NCI-H2171 (cell line): ENCODE measurements around the gene HMCES.

Experiments used
- DNase-seq: peaks from one replicate; lab custom pipeline; 2025; lab: John Stamatoyannopoulos, UW

The HMCES gene

GRCh38 chr3:129304146-129304961 lies 25.7 kb downstream of the HMCES start:
- no peak for DNase-seq

- DNase-seq = no peak
Measured at GRCh38 chr3:129304962-129305222, 26.2 kb downstream of the HMCES start.

- DNase-seq = no peak
Measured at GRCh38 chr3:129305592-129306091, 27.0 kb downstream of the HMCES start.

DNA sequence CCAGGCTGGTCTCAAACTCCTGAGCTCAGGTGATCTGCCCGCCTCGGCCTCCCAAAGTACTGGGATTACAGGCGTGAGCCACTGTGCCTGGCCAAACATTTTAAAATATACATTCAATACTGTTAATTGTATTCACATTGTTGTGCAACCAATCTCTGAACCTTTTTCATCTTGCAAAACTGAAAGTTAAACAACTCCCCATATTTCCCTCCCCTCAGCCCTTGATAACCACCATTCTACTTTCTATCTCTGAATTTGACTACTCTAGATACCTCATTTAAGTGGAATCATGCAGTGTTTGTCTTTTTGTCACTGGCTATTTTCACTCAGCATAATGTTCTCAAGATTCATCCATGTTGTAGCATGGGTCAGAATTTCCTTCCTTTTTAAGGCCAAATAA lies 30.0 kb downstream of the HMCES start:
- DNase-seq = no peak

DNA sequence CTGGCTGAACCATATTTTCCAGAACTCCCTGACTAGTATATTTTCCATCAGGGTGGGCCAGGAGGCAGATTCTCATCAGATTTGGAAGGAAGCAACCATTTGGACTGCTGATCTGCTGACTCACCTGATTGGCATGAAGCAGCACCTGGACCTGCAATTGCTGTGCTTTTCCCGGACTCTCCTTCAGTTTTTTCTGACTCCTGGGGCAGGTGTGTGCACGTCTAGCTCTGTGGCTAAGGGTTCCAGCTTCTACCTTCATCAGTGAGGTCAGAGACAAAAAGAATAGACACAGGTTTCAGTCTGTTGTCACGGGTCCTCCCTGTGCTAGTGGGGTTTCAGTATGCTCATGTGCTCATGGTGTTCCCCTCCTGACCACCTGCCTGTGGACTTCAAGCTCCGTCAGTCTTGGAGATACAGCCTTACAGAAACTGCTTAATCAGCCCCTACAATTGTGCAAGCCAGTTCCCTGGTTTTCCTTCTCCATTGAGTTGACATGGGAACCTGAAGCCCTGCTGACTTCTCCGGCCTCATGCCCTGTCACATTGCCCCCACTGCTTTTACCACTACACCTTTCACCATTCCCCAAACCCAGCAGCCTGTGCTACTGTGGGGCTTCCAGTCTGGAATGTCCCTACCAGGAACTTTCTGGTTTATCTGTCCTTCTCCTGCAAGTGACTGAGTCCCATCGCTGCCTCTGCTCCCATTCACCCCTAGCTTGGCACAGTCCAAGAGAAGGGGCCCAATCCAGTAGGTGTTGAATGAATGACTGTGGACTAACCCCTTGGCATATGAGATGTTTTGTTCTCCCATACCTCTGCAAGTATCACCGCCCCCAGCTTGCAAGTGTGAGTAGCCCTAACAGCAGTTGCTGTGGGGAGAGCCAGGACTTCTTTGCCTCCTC lies 31.7 kb downstream of the HMCES start:
- DNase-seq = no peak

DNA sequence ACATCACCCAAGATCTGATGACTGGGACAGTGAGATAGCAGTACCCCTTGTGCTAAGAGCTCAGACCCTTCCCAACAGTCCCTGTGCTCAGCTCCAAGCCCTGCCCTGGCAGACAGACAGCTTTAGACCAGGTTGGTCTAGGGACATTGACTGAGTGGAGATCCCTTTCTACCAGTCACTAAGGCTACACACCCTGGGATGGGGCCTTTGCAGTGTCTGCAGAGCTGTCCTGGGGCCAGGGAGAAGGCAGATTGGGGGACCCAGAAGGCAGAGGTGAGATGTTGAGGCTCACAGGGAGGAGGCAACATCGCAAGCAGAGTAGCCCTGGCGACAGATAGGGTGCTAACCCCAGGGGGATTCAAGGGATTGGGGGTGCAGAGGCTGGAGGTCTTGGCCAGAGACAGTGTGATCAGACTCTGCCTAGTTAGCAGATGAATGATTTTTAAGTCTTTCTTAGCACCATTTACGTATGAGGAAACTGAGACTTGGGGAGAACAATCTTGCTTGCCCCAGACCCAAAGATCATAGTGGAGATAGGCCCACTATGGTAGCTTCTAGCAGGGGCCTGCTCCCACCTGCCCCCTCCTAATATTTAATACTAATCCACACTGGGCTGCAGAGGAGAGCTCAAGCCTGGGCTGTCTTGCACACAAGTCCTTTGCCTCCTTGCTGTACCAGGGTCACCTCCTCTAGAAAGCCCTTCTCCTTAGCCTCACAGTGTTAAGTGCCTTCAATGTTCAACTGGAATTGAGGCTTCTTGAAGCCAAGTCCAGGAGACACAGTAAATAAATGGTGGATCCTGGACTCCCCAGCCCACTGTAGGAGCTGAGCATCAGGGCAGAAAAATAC lies 32.6 kb downstream of the HMCES start:
- no peak for DNase-seq

- no peak for DNase-seq
Measured at GRCh38 chr3:129312021-129312639, 33.5 kb downstream of the HMCES start.

DNA sequence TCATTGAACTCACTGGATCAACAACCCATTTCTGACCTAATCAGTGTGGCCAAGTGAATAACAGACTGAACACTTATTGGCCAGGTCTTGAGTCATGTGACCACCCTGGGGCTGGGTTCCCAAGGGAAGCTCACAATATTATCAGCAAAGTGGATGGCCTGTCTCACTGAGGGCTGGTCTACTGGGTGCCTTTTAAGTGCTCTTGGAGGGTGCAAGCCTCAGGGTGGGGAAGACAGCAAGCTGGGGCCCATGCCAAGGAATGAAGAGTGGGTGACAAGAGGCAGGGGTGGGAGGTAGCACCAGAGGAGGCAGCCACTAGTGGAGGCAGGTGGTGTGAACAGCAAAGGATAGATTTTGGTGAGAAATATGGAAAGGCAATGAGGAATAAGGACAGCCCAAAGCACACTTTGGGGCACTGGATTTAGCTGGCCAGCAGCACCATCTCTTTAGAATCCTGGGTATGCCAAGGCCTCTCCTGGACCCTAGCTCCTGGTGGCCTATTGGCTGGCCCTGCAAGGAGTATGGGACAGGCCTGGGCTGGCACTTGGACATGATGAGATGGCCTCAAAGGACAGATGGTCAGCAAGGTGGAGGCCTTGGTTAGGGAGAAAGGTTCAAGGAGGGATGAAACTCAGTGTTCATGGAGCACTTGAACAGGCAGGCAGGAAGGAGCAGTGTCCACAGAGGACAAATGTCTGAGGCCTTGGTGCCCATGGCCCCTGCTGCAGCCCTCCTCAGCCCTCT lies 34.2 kb downstream of the HMCES start:
- no peak for DNase-seq

DNA sequence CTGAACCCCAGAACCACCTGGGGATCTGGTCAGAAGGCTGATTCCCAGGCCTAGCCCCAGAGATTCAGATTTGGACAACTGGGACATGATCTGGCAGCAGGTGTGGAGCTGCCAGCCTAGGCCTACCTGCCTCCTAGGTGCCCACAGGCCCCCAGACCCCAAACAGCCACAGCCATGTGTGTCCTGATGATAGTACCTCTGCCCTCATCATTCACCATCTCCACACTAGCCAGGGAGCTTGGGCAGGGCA lies 34.7 kb downstream of the HMCES start:
- DNase-seq = no peak

- DNase-seq = no peak
Measured at GRCh38 chr3:129313665-129314385, 35.2 kb downstream of the HMCES start.

DNA sequence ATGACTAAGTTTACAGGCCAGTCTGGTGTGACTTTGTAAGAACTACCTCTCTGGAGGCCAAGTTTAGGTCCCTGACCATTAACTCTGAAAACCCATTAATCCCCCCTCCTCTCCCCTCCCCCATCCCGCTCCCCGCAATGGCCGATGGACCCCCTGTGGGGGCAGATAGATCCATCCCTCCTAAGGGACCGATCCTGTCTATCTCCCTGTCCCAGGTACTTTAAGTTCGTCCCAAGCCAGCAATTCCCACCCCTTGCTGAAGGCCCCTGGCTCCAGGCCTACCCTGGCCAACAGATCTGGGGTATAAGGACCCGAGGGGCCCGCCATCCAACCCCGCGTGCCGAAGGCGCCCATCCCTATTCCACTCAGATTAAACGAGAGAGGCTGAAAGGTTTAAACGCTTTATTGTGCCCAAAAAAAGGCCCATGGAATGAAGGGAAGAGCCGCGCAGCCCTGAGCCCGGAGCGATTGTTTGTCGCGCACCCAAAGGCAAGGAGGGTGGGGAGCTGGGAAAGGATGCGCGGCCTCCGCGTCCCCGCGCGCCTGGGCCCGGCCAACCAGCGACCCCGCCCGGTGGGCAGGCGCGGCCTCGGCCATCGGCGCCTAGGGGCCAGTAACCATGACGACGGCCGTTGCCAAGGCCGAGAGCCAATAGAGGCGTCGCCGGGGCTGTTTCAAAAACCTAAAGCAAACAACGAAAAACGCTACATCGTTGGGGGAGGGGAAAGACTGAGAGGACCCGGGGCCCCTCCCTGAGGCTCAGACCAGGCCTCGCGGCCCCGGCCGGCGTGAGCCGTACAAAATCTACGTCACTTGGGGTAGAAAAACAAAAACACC lies 35.9 kb downstream of the HMCES start:
- peak; percentile 93 for DNase-seq

DNA sequence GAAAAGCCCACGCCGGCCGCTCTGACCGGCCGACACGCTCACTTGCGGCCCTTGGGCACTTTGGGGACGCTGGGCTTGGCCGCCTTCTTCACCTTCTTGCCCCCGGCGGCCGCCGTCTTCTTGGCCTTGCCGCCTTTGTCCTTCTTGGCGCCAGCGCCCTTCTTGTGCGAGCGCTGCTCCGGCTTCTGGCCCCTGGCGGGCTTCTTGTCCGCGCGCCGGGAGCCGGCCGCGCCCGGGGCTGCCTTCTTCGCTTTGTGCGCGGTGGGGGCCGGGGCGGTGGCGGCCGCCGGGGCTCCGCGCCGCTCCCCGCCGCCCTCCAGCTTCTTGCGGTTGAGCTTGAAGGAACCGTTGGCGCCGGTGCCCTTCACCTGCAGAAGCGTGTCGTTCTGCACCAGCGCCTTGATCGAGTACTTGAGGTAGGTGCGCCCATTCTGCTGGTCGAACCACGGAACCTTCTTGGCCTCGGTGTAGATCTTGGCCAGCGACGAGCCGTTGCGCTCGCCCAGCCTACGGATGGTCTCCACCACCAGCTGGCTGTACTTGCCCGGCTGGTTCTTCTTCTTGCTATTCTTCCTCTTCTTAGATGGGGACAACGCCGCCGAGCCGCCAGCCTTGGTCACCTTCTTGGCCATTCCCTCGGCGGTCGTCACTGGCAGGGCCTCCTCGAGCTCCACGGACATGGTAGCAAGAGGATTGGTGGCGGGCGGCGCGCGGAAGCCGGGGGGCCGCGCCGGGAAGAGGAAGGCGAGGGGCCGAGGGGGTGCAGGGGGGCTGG lies 36.7 kb downstream of the HMCES start:
- DNase-seq = no peak

GRCh38 chr3:129315998-129316247 lies 37.3 kb downstream of the HMCES start:
- no peak for DNase-seq

- DNase-seq = peak; percentile 74
Measured at GRCh38 chr3:129316248-129317013, 37.8 kb downstream of the HMCES start.

DNA sequence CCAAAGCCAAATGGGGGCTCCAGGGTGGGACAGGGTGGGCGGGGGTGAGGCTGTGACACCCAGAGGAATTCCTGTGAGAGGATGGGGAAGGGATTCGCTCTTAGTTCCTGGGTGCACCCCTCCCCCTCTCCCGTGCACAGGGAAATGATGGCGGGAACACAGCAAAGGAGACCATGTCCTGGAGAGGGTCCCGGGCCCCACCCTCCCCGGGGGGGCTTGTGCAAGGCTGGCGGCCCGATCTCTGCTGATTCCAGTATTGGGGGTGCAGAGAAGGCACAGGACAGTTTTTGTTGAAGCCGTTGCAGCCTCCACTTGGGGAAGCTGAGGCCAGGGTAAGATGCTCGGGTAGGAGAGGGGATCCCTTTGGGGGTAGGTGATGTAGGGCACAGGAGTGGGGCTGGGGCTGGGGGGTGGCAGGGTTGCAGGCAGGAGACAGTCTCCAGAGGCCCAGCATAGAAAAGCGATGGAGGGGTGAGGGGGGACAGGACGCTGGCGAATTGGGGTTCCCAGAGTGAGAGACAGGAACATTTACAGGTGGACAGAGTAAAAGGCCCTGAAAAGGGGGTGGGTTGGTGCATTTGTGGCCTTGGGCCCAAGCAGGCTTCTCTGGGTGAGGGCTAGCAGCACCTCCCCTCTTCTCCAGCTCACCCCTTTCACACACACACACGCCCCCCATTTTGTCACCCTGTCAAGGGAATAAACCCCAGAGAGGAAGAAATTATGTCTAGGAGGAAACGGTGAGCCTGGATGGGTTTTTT lies 38.5 kb downstream of the HMCES start:
- no peak for DNase-seq

DNA sequence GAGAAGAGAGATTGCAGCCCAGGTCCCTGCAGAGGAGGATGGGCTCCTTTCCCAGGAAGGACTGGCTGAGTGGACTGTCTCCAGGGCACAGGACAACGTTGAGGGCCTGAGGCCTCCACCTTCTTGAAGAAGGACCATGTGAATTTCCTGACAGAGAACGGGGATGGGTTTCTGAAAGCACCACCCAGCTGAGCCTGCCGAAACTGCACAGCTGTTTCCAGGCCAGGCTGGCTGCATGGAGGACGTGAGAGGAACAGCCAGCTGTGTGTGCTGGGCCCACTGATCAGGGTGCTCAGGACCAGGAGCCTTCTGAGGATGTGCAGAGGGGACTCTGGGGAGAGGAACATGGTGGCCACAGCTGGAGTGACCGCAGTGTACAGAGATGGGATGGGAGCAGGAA lies 39.2 kb downstream of the HMCES start:
- no peak for DNase-seq

- no peak for DNase-seq
Measured at GRCh38 chr3:129318921-129319320, 40.3 kb downstream of the HMCES start.

GRCh38 chr3:129320261-129320660 lies 41.6 kb downstream of the HMCES start:
- no peak for DNase-seq
